Measurements from ENCODE around the gene ESR1.
"Not testable (repeated sequence)": the region's sequence is repeated elsewhere in the genome, so short reads cannot be mapped to it uniquely, and the experiment has no call there.

ESR1 gene

DNA sequence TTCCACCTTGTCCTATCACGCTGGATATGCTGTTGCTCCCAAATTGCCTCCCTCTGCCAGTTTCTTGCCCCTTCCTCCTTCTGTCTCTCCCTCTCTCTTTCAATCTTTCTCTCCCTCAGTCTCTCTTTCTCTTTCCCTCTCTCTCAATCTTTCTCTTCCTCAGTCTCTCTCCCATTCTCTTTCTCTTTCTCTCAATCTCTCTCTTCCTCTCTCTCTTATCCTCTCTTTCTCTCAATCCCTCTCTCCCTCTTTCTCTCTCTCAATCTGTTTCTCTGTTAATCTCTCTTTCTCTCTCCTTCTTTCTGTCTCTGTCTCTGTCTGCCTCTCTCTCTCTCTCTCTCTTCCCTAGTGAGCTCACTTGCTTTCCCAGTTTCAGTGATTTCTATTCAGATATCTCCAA, 245.8 kb downstream of the ESR1 start:
- no peak for DNase-seq (ENCODE audit: low read depth, low spot score)

DNA sequence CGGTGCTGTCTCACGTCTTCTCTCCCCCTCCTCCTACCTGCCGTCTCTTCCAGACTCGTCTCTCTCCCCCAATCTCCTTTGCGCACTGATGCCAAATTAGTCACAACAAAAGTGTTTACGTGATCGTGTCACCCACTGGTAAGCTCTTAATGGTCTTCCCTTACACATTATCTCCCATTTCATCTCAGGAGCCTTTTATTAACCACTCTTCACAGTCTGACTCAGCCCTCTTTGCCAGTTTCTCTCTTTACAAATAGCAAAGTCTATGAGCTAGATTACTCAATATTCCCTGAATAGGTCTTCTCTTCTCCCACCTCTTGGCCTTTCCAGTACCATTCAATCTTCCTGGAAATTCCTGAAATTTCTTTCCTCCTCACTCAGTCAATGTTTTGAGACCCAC, 247.0 kb downstream of the ESR1 start:
- DNase-seq (ENCODE audit: low read depth, low spot score): no peak

DNA sequence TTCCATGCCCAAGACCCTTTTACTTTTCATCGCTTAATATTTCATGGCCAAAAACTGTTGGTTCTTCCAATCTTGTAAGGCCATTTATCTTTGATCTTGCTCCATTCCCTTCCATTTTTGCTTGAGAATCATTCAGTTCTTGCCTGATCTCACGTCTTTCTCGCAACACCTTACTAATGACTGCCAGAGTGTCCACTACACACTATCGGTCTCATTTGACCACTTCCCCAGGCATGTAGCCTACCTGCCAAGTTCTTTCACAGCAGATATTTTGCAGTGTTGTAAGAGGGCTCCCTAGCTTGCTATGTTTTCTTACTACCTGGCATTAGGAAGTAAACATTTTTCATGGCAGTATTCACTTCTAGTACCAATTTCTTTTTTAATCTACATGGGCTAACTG, 248.0 kb downstream of the ESR1 start:
- DNase-seq (ENCODE audit: low read depth, low spot score): no peak

DNA sequence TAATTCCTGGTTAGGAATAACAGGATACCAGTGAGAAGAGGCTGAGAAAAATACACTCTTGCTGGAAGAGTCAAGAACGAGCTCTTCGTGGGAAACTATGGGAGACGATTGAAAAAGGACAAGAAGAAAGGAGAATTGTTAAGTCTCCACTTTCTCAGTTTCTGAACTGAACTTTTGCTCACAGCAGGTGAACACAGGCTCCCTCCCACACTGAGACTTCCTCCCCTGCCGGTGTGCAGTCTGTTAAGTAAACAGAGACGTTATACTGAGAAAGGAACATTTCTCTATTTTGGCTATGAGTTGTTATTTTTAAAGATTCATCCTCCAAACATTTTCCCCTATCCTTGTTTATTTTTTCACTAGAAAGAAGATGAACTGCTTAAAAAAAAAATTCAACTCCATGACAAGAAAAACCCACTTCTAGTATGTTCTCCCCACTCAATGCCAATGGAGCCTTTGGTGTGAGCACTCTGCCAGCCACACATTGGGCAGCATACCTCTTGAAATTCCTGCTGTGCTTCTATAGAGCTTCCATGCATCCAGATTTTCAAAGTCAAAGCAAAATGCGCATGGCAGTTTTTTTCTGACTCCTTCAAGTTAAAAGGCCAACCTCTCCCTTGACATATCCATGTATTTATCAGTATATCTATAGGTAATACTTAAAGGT, 250.5 kb downstream of the ESR1 start:
- peak; percentile 53 for DNase-seq (ENCODE audit: low read depth, low spot score)

DNA sequence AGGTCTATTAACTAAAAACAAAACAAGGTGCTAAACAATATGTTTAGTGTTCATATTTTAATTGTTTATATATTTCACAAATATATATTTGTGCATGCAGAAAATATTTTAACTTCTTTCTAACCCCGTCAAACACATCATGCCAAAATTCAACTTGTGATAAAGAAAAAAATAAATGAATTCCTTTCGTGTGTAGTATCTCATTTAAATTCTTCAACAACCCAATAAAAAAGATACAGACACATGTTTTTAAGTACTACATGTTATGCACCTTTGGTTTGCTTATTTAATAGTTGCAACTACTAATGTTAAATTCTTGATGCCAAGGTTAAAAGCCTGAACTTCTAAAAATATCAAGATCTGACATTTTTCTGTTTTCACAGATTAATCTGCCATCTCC, 252.4 kb downstream of the ESR1 start:
- DNase-seq (ENCODE audit: low read depth, low spot score): no peak

DNA sequence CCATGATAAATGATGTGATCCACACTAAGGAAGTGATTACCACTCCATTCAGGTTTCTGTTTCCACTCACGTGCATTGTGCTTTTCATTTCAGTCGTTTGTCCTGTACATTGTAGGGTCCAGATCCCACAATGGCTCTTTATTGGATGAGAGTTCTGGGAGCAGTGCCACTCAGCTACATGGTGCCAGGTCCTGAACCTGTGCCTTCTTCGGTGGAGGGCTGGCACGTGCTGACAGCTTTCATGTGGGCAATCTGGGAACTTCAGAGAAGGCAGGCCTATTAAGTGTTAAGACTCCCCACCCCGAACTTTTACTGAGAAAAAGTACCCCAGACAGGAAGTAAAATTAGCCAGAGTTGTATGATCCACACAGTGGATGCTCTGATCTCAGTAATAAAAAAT, 255.0 kb downstream of the ESR1 start:
- no peak for DNase-seq (ENCODE audit: low read depth, low spot score)

DNA sequence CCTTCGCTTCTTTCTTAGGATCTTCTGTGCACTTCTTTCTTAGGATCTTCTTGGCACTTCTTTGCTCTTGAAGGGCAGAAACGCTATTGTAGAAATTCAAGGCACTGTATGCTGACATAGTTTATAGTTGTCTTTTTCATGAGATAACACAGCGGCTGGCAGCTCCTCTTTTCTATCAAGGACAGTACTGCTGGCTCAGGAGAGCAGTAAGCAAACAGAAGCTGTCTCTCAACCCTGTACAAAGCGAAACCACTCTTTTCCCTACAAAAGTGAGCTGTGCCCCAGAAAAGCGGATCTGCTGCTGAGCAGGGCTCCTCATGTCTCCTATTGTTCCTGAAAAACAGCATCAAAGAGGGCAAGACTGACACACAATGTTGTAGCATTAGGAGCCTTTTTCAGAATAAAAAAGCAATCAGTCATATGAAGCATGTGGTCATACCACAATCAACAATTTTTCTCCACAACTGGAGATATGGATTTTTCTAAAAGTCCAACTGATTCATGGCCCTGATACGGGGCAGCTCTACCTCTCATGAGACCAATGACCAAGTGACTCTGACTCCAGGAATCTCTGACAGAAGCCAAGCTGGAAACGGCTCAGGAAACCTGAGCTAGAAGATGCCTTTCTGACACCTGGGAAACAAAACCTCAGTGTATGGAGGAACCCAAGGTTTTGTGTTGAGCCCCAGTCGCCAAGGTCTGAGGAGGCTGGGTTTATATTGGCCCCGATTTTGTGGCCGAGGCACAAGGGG, 255.9 kb downstream of the ESR1 start:
- DNase-seq (ENCODE audit: low read depth, low spot score): no peak

DNA sequence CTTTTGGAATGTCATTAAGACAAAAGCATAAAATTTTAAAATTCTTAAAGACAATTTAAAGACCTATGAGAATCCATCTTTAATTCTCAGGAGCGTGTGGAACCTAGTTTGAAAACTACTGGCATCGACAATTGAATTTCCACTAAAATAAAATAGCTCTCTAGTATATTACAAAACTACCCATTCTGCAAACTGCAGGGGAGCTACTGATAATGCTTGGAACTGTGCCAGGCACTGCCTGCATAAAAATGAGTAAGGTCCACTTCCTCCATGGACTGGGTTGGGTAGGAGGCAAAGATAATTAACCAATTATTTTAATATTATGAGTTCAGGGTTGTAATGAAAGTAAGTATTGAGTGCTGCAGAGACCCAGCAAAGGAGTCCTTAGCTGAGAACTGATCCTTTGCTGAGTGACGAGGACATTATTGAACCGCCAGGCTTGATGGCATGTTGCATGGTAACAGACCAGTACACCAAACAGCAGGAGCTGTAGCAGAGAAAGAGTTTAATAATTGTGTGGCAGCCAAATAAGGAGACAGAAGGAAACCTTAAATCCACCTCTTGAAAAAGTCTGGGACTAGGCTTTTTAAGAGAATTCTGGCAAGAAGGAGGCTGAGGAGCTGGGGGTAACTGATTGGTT, 261.3 kb downstream of the ESR1 start:
- no peak for DNase-seq (ENCODE audit: low read depth, low spot score)

DNA sequence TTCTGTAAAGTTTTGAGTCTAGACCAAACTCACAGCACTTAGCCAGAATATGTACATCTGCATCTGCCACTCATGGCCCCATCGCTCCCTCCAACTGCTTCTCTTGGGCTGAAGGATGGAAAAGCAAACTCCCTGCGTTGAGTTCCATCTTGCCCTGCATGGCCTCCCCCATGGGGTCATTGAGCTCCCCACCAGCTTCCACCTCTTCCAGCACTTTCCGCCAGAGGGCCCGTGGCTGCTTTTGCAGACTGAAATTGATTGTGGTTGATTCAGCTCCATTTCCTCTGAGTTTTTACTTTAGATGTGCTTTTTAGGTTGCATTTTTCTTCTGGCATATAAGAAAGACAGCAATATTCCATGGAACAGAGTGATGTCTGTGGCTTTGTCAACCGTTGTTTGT, 263.1 kb downstream of the ESR1 start:
- DNase-seq (ENCODE audit: low read depth, low spot score): no peak

DNA sequence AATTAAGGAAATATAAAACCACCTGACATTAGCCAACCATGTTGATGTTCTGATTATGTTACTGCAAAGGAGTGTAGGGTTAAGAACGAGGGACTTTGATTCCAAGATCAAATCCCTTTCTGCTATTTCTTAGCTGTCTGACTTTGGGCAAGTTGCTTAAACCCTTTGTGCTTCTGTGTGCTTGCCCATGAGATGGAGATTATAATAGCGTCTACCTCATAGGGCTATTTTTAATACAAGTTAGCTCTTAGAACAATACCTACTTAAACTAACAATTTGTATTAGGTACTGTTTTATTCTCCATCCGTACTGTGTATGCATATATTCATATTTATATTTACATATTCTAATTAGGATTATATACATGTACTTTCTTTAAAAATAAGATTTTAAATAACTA, 263.8 kb downstream of the ESR1 start:
- no peak for DNase-seq (ENCODE audit: low read depth, low spot score)

DNA sequence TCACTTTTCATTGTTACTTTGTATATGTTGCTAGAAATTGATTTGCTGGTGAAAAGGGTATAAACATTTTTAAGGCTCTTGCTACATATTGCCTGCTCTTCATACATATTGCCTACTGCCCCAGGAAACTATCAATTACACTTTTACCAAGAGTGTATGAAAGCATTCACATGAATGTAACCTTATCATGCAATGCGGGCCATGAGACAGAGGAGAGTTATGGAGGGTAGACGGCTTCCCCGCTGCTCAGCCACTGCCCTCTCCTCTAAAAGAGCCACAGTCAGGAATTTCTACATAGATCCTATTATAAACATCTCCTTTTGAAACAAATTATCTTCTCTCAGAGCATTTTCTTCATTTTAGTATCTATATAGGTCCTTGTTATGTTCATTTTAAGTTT, 264.4 kb downstream of the ESR1 start:
- no peak for DNase-seq (ENCODE audit: low read depth, low spot score)

DNA sequence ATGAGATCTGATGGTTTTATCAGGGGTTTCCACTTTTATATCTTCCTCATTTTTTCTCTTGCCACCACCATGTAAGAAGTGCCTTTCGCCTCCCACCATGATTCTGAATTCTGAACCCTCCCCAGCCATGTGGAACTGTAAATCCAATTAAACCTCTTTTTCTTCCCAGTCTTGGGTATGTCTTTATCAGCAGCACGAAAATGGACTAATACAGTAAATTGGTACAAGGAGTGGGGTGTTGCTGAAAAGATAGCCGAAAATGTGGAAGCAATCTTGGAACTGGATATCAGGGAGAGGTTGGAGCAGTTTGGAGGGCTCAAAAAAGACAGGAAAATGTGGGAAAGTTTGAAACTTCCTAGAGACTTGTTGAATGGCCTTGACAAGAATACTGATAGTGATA, 268.8 kb downstream of the ESR1 start:
- DNase-seq (ENCODE audit: low read depth, low spot score): not testable (repeated sequence)

DNA sequence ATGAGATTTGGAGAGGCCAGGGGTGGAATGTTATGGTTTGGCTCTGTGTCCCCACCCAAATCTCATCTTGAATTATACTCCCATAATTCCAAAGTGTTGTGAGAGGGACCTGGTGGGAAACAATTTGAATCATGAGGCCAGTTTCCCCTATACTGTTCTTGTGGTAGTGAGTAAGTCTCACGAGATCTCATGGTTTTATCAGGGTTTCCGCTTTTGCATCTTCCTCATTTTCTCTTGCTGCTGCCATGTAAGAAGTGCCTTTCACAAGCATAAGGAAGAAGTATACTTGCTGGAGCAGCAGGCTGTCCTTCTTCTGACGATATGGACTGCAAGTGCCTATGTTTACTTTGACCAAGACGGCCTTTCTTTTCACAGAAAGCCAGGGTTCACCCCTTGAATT, 270.5 kb downstream of the ESR1 start:
- DNase-seq (ENCODE audit: low read depth, low spot score): no peak

DNA sequence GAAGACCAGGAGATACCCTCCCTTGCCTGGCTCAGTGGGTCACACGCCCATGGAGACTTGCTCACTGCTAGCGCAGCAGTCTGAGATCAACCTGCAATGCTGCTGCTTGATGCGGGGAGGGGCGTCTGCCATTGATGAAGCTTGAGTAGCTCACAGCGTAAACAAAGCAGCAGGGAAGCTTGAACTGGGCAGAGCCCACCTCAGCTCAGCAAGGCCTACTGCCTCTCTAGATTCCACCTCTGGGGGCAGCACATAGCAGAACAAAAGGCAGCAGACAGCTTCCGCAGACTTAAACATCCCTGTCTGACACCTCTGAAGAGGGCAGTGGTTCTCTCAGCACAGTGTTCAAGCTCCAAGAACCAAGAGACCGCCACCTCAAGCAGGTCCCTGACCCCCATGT, 271.3 kb downstream of the ESR1 start:
- DNase-seq (ENCODE audit: low read depth, low spot score): no peak

DNA sequence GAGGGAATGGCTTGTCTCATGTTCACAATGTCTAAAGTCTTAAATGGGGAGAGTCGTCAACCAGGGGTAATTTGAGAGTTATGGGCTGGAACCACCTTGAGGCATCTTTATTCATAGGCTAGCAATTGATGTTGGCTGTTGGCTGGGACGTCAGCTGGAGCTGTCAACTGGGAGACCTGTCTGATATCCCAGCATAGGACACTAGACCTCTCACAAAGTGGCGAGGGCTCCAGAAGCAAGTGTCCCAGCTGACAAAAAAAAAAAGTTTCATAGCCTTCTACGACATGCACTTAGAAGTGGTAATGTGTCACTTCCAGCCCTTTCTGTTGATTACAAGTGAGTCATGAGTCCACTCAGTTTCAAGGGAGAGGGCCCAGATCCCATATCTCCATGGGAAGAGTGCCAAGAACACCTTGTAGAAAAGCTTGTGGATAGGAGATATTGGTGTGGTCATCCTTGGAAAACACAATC, 278.0 kb downstream of the ESR1 start:
- DNase-seq (ENCODE audit: low read depth, low spot score): no peak

DNA sequence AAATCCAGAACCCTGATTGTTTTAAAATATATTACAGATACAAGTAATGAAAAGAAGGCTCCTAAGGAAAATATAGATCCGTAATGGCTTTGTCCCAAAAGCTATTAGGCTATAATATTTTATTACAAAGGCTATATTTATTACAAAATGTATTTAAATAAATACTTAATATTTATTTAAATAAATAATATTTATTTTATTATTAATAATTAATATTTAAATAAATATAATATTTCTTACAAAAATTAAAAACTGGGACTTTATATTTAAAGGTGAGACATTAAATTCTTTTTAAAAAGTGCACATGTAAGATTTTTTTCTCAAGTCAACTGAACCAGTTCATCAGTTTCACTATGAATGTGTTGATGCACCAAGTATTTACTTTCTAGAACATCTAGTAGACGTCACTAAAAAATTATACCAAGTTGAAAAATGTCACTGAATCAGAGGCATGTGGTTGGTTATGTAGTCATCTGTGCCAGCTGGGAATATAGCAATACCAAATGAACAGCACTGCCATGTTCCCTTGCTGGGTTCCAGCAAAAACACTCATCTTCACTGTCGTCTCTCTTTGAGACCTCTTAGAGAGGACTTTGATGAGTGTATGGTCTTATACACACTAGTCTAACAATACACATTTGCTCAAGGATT, 278.9 kb downstream of the ESR1 start:
- DNase-seq (ENCODE audit: low read depth, low spot score): no peak

DNA sequence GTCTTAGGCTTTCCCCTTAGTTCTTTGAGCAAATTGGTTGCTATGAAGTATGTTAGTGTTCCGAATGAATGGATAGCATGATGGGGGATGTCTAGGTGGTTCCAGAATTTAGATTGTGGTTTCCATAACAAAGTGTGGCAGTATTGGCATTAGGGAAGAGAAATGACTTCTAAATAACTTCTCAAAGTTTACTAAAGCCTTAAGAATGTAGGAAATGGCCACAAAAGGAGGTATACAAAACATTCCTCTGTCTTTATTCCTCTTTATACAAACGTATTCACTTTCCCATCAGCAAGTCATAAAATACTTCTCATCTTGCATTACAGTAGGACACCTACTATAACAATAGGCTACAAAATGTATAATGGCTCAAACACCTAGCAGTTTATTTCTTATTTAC, 279.6 kb downstream of the ESR1 start:
- DNase-seq (ENCODE audit: low read depth, low spot score): no peak

DNA sequence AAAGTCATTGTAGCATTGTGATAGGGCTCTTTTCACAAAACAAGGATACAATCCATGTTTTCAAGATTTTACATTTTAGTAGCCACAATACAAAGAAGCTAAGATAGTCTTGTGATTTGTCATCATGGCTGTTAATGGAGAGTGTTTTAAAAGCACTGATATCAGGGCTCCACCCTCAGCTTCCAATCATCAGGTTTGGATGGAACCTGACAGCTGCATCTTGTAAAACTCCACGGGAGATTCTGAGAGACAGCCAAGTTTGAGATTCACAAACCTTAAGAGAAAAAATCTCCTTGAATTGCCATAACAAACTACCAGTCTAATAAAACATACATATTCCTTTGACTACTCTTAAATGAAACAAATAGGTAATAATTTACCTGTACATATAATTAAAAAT, 280.2 kb downstream of the ESR1 start:
- DNase-seq (ENCODE audit: low read depth, low spot score): no peak

DNA sequence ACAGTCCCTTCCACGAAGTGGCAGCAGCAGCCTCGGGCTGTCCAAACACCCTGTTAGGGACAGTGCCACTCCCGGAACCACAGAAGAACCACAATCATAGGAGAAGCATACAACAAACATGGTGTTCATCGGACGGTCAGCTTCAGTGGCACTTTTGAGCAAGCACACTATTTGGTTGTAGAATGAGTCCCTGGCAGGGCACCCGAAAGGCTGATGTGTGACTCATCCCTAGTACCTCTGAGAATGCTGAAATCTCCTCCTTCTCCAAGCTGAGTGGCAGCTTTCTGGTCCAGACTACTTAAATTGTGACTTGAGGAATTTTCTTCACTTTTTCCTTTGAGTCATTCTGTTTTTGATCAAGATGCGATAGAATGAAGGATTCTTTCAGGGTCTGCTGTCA, 282.5 kb downstream of the ESR1 start:
- no peak for DNase-seq (ENCODE audit: low read depth, low spot score)

DNA sequence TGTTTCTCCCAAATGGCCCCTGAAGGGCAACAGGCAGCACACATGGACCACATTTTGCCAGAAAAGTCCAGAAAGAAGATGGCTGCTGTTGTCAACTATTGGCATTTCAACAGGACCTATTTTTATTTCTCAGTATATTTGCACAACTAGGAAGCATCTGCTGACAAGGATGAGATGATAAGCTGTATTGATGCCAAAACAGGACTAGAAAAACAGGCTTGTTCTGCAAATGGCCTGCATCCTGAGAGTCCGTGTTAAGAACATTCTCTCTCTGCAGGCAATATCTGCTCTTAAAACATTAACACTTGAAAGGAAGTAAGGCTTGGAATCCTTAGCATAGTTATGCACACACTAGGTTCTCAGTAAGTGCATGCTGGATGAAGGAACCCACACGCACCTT, 283.7 kb downstream of the ESR1 start:
- DNase-seq (ENCODE audit: low read depth, low spot score): no peak

DNA sequence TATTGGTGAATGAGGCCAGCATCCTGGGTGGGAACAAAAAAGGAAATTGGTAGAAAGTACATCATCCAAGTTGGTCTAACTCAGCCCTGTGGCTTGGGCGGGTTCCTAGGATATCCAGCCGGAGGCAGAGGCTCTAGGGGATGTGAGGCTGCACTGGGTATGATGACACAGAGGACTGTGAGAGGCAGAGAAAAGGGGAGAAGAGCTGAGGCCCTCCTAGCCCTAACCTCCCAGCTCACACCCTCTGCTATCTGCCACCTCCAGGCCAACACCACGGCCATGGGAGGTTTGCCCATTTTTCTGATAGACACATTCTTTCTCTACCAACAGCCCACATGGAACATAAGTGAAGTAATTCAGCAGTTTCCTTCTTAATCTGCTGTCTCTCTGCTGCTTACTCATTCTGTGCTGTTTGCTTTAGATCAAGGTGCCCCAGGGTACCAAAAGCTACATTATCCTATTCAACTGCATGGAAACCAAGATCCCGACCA, 284.4 kb downstream of the ESR1 start:
- DNase-seq (ENCODE audit: low read depth, low spot score): no peak

DNA sequence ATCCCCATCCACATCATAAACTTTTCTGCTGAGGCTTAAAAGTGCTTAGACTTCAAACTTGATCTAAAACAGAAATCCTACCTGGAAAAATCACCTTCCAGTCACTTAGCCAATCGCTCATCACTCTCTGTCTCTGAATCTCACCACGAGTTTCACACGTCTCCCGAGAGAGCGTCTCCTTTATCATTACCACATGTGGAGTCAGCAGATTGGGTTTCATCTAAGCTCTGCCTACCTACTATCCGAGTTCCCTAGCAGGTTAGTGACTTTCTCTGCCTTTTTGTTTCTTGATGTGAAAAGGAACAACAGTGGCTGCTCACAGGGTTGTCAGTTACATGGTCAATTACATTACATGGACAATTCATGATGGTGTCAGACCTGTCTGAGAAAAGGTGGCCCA, 286.2 kb downstream of the ESR1 start:
- DNase-seq (ENCODE audit: low read depth, low spot score): no peak
